Glutamatergic neuron (in vitro differentiated cells): Measurements from ENCODE around the gene USP5. TPM values are rescaled to one million over a fixed set of nuclear protein-coding genes. Genes with fewer than 3 reads are reported as not detected.
A peak's percentile ranks its signal among the peaks of the same experiment; 100 is the strongest.

ENCODE experiments used
- DNase-seq: peaks from one replicate; pipeline ENCODE4 v3.0.0; 2022
- H3K27ac Mint-ChIP-seq: one replicate; pipeline ENCODE4 v1.8.0; 2020; ENCODE audit warnings: mild to moderate bottlenecking, mixed read lengths, inconsistent platforms; ENCODE audit not compliant: unreplicated experiment
- H3K27me3 Mint-ChIP-seq: one replicate; pipeline ENCODE4 v1.8.0; 2020; ENCODE audit warnings: mild to moderate bottlenecking, moderate library complexity, mixed read lengths, inconsistent platforms; ENCODE audit not compliant: unreplicated experiment
- H3K36me3 Mint-ChIP-seq: one replicate; pipeline ENCODE4 v1.8.0; 2020; ENCODE audit warnings: mild to moderate bottlenecking, mixed read lengths, inconsistent platforms; ENCODE audit not compliant: unreplicated experiment
- H3K4me1 Mint-ChIP-seq: one replicate; pipeline ENCODE4 v1.8.0; 2020; ENCODE audit warnings: mild to moderate bottlenecking, low read depth, mixed read lengths, inconsistent platforms; ENCODE audit not compliant: unreplicated experiment
- H3K4me3 Mint-ChIP-seq: one replicate; pipeline ENCODE4 v1.8.0; 2020; ENCODE audit warnings: mild to moderate bottlenecking, mixed read lengths, inconsistent platforms; ENCODE audit not compliant: unreplicated experiment
- H3K9me3 Mint-ChIP-seq: one replicate; pipeline ENCODE4 v1.8.0; 2020; ENCODE audit warnings: mild to moderate bottlenecking, moderate library complexity, mixed read lengths, inconsistent platforms; ENCODE audit not compliant: unreplicated experiment
- total RNA-seq: library from RNA; stranded (reverse); fragmentation: NEBNext Ultra II Directional; extraction: Animal tissue kit (Norgen Biotek cat#: 25700); gene quantifications from one replicate; pipeline ENCODE4 v1.2.1, GENCODE V29; 2021; ENCODE audit not compliant: unreplicated experiment
- TF ChIP-seq, protein P1 (sequence below): fragments of 200-600 bp; sonication (generic); IDR thresholded peaks from one replicate; pipeline ENCODE4 v1.5.0; 2021; ENCODE audit not compliant: partially characterized antibody, unreplicated experiment

USP5 gene
- total RNA-seq, 1 donor from 2014 or later = 141 TPM

DNA sequence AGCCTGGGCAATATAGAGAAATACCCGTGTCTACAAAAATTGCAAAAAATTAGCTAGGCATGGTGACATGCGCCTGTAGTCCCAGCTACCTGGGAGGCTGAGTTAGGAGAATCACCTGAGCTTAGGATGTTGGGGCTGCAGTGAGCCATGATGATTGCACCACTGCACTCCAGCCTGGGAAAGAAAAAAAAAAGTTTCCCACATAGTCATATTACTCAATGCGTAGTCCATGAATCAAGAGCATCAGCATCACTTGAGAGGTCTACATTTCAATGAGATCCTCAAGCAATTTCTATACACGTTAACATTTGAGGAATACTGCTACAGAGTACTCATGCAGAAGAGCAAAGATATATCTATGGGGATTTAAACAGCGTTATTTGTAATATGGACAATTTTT lies 47.5 kb downstream of the USP5 start:
- Mint-ChIP-seq H3K9me3 (peaks cover 6% of the 10 kb centered on the region), H3K27ac (no peak overlapping the region), H3K36me3 (no peaks in the 10 kb centered on the region), H3K4me3 (no peak overlapping the region), H3K27me3 (peaks cover 3% of the 10 kb centered on the region), H3K4me1 (no peaks in the 10 kb centered on the region)
- DNase-seq = no peak
- TF ChIP-seq, protein P1, sequence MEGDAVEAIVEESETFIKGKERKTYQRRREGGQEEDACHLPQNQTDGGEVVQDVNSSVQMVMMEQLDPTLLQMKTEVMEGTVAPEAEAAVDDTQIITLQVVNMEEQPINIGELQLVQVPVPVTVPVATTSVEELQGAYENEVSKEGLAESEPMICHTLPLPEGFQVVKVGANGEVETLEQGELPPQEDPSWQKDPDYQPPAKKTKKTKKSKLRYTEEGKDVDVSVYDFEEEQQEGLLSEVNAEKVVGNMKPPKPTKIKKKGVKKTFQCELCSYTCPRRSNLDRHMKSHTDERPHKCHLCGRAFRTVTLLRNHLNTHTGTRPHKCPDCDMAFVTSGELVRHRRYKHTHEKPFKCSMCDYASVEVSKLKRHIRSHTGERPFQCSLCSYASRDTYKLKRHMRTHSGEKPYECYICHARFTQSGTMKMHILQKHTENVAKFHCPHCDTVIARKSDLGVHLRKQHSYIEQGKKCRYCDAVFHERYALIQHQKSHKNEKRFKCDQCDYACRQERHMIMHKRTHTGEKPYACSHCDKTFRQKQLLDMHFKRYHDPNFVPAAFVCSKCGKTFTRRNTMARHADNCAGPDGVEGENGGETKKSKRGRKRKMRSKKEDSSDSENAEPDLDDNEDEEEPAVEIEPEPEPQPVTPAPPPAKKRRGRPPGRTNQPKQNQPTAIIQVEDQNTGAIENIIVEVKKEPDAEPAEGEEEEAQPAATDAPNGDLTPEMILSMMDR = no peak

DNA sequence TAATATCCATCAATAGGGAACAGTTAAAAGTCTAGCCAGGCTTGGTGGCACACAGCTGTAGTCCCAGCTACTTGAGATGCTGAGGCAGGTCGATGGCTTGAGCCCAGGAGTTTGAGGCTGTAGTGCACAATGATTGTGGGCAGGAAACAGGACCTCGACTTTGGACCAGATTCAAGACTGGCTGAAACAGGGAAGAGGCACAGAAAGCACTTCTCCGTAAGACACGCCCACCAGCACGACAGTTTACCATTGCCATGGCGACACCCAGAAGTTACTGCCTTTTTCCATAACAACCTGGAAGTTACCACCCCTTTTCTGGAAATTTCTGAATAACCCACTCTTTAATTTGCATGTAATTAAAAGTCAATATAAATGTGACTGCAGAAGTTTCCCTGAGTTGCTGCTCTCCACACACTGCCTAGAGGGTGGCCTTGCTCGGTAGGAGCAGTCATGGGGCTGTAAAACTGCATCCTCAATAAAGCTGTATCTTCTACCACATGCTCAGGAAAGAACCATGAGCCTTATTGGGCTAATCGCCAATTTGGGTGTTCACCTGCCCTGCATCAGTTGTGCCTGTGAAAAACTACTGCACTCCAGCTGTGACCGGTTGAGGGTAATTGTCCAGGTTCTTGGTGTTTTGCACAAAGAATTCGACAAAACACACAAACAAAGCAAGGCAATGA lies 48.0 kb downstream of the USP5 start:
- peaks cover 1% of the 10 kb centered on the region for H3K27me3 Mint-ChIP-seq
- H3K36me3 Mint-ChIP-seq = no peaks in the 10 kb centered on the region
- H3K4me1 Mint-ChIP-seq = no peaks in the 10 kb centered on the region
- H3K27ac Mint-ChIP-seq = no peak overlapping the region
- H3K9me3 Mint-ChIP-seq = peaks cover 6% of the 10 kb centered on the region
- DNase-seq = no peak
- H3K4me3 Mint-ChIP-seq = no peak overlapping the region
- TF ChIP-seq, protein P1 = no peak

DNA sequence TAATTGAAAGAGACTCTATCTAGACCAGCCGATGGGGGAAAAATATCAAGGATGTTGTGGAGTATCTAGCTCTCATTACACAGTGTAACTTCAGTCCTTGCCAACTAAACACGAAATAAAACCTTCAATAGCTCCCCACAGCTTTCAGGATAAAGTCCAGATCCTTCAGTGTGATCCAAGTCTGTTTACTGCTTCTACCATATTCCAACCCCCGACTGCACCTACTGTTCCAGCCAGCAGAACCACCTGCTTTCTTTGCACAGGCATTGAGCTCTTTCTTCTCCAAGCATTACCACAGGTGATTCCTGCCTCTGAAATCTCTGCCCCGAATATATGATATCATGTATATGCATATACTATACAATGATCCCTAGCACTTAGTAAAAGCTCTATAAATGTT lies 50.5 kb downstream of the USP5 start:
- Mint-ChIP-seq H3K27ac (no peak overlapping the region), H3K9me3 (peaks cover 6% of the 10 kb centered on the region), H3K36me3 (no peaks in the 10 kb centered on the region), H3K27me3 (peaks cover 1% of the 10 kb centered on the region), H3K4me3 (peak overlapping the region; percentile 6), H3K4me1 (no peaks in the 10 kb centered on the region)
- no peak for DNase-seq
- TF ChIP-seq, protein P1 = no peak

DNA sequence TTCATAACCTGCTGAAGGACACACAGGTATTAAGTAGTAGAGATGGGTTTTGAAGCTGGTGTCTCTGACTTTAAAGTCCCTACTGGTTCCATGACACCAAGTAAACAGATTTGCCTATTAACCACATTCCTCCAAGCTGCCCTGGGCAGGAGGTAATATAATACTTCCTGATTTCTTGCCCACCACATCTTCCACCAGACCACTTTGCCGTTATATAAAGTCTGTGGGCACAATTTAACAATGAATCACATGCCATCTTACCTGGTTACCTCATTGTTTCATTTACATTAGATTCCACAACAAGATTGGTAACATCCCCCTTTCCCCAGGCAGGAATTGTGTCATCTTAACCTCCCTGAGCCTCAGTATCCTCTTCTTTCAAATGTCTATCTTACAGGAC lies 51.8 kb downstream of the USP5 start:
- H3K36me3 Mint-ChIP-seq = no peaks in the 10 kb centered on the region
- H3K27me3 Mint-ChIP-seq = peaks cover 1% of the 10 kb centered on the region
- TF ChIP-seq, protein P1 = no peak
- peaks cover 5% of the 10 kb centered on the region for H3K9me3 Mint-ChIP-seq
- H3K4me1 Mint-ChIP-seq = no peaks in the 10 kb centered on the region
- no peak overlapping the region for H3K4me3 Mint-ChIP-seq
- DNase-seq = no peak
- H3K27ac Mint-ChIP-seq = peak overlapping the region; percentile 23
